Testis (tissue), 2 donors: Measurements from ENCODE around the gene CYP24A1.
"Not testable (repeated sequence)": the region's sequence is repeated elsewhere in the genome, so short reads cannot be mapped to it uniquely, and the experiment has no call there.

Source experiments
- CTCF ChIP-seq, 3 experiments: fragments of 450-650 bp in 2 of 3; fragments of 200-600 bp in 1 of 3; sonication (generic) in 1 of 3; IDR thresholded peaks; one replicate each; pipeline ENCODE4 v1.5.1; 2016 to 2019; ENCODE audit warnings: antibody characterized with exemption in 3 of 3, mild to moderate bottlenecking in 2 of 3, moderate library complexity in 1 of 3
- POLR2A ChIP-seq: fragments of 450-650 bp; IDR thresholded peaks from one replicate; pipeline ENCODE4 v1.6.1; 2017; ENCODE audit warnings: antibody characterized with exemption, mild to moderate bottlenecking, moderate library complexity

- not testable (repeated sequence) for TF ChIP-seq CTCF (IDR thresholded peaks at IDR 0.05); POLR2A
Observed at GRCh38 chr20:54126328-54126727, 47.5 kb downstream of the CYP24A1 start.
